ENCODE data around the gene GLB1L.
"Not testable (repeated sequence)": the region's sequence is repeated elsewhere in the genome, so short reads cannot be mapped to it uniquely, and the experiment has no call there.

The GLB1L gene

DNA sequence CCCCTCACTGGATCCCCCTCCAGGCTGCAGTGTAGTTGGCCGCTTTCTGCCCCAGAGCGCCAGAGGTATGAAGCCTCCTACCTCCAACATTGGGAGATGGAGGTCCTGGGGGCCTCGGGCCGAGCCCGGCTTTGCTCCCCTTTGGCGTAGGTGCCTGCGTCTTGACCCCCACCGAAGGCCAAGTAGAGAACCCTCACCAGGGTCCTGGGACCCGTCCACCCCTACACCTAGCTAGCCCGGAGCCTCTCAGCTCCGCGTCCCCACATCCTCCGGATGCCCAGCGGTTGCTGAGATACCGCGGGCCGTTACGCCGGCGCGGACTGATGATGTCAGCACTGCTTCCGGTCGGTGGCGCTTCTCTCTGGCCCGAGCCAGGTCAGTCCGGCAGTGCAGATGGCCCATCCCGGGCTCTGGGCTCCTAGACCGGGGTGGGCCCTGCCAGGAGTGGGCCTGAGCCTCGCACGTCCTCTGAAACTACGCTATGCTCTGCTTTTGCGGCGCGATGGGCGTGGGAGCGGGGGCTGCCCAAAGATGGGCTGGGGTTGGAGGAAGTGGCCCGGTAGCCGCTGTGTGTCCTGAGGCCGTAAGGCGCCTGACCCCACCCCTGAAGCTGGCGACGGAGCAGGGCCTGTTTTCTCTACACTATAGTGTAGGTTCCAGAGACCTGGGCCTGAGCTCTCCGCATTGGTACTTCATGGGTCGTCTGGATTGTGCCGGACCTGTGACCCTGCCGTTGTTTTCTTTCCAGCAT is at the start of gene GLB1L, which contains the start of gene STK16:
TSS of gene GLB1L (minus strand) at position 297 of the 751 bp plus-strand sequence. CDS start 1,871 bp downstream, outside the sequence.
TSS of gene STK16 (plus strand) at position 332 of the 751 bp plus-strand sequence. CDS start 521 bp downstream, outside the sequence.
- H3K4me1 Mint-ChIP-seq = peaks cover 42 to 53% of the 10 kb centered on the region in 2 donors
- peak within 1 kb of the TSS; percentile 96 for H3K27ac Mint-ChIP-seq
- no peaks in the 10 kb centered on the region for H3K9me3 Mint-ChIP-seq
- DNase-seq (peak; percentile 89), ATAC-seq (replicated peaks) (peak; percentile 77)
- no peaks in the 10 kb centered on the region for H3K27me3 Mint-ChIP-seq
- peaks cover 24 to 37% of the 10 kb centered on the region in 2 donors for H3K36me3 Mint-ChIP-seq
- H3K4me3 Mint-ChIP-seq = peak within 1 kb of the TSS; percentile 92

DNA sequence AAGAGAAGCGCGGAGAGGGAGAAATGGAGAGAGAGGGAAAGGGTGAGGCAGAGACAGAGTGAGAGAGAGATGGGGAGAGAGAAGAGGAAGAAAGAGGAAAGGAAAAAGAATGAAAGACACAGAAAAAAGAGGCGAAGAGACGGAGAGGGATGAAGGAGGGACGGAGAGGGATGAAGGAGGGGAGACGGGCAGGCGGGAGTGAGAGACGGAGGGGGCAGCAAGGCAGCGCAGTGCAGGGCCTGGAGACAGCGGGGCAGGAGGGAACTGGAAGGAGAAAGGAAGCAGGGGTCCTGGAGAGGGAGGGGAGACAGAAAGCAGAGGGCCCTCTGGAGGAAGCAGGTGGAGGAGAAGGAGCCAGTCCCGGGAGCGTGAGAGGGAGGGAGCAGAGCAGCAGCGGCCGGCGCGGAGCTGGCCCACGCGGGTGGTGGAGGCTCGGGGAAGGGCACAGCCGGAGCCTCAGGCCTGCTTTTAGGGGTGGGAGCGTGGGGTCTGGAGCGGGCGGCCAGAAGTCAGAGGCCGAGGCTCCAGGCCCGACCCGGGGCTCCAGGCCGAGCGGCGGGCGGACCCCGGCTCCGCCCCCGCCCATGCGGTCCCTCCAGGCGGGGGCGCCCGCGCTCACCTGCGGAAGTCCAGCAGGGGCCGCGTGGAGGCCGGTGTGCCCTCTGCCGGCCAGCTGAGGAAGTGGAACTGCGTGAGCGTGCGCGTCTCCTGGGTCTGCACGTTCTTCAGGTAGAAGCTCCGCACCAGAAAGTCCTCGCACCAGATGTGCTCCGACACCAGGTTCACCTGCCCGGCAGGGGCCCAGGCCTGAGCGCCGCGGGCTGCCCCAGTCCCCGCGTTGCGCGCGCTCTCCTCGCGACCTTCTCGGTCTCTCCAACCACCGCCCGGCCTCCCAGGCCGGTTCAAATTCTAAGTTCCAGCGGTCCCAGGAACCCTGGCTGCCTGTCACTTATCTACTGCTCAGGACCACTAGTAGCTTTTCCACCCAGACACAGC is 49.4 kb upstream of the GLB1L start:
- ATAC-seq (replicated peaks) (peak; percentile 85 to 89), DNase-seq (peak; percentile 87)
- Mint-ChIP-seq H3K36me3 (no peaks in the 10 kb centered on the region), H3K27me3 (peaks cover 5 to 8% of the 10 kb centered on the region in 2 donors), H3K27ac (peak overlapping the region; percentile 88), H3K4me3 (peak overlapping the region; percentile 82 to 87), H3K4me1 (peaks cover 14 to 17% of the 10 kb centered on the region in 2 donors), H3K9me3 (no peaks in the 10 kb centered on the region)

DNA sequence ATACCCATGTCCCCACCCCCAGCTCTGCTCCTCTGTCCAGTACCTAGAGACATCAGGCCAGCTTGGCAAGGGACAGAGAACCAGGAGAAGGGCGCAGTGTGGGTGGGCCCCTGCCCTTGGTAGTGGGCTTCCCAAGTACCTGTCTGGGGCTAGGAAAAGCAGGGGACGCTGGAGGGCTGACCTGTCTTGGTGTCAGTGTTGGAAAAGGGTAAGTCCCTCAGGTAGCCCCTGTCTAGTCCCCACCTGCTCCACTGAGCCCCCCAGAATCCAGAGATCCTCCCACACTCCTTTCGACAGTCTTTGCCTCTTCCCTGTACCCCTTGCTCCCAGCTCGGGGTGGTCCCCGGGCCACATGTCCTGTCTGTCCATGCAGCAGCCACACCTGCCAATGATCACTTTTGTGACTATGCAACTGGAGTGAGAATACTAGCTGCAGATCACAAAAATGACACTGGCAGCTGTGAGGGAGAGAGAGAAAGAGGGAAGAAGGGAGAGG is 48.5 kb upstream of the GLB1L start:
- H3K9me3 Mint-ChIP-seq = no peaks in the 10 kb centered on the region
- peak overlapping the region; percentile 84 for H3K27ac Mint-ChIP-seq
- peaks cover 0 to under 1% of the 10 kb centered on the region in 2 donors for H3K27me3 Mint-ChIP-seq
- no peak for ATAC-seq (replicated peaks)
- H3K36me3 Mint-ChIP-seq = no peaks in the 10 kb centered on the region
- DNase-seq = no peak
- H3K4me1 Mint-ChIP-seq = peaks cover 14 to 17% of the 10 kb centered on the region in 2 donors
- peak overlapping the region; percentile 78 to 87 for H3K4me3 Mint-ChIP-seq

DNA sequence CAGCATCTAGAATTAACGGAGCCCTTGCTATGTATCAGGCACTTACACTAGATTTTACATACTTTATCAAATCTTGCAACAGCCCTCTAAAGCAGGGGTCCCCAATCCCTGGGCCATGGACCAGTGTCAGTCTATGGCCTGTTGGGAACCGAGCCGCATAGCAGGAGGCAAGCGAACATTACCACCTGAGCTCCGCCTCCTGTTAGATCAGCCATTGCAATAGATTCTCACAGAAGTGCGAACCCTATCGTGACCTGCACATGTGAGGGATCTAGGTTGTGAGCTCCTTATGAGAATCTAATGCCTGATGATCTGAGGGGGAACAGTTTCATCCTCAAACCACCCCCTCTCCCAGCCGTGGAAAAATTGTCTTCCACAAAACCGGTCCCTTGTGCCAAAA is 47.4 kb upstream of the GLB1L start:
- ATAC-seq (replicated peaks) = no peak
- H3K27ac Mint-ChIP-seq = no peak overlapping the region
- no peaks in the 10 kb centered on the region for H3K36me3 Mint-ChIP-seq
- peaks cover 9 to 21% of the 10 kb centered on the region in 2 donors for H3K4me1 Mint-ChIP-seq
- no peaks in the 10 kb centered on the region for H3K9me3 Mint-ChIP-seq
- no peaks in the 10 kb centered on the region for H3K27me3 Mint-ChIP-seq
- no peak for DNase-seq
- H3K4me3 Mint-ChIP-seq = no peak overlapping the region

DNA sequence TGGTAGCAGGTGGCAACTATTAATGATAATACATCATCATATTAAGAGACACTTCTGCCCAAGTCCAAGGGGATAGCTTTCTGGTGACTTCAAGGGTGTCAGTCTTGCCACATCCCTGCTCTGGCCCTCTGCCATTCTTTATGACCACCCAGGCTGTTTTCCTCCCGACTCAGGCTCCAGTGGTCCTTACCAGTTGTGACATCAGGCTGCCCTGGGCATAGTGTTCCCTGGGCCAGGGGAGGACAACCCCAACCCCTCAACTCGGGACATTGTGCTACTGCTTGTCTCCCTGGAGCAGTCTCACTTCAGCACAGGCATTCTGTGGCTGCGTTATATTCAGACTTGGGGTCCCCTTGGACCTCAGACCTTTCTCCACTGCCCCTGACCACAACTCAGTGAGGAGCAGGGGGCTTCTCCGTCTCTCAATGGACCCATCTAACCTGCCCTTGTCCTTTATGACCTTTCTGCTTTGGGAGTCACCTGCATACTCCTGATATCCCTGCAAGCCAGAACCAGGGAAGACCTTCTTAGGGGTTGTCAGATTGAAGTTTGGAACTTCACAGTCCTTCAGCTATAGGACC is 46.8 kb upstream of the GLB1L start:
- no peaks in the 10 kb centered on the region for H3K9me3 Mint-ChIP-seq
- H3K4me3 Mint-ChIP-seq = no peak overlapping the region
- no peak overlapping the region for H3K27ac Mint-ChIP-seq
- DNase-seq = no peak
- H3K27me3 Mint-ChIP-seq = no peaks in the 10 kb centered on the region
- H3K4me1 Mint-ChIP-seq = peaks cover 9 to 24% of the 10 kb centered on the region in 2 donors
- H3K36me3 Mint-ChIP-seq = no peaks in the 10 kb centered on the region
- ATAC-seq (replicated peaks) = no peak

DNA sequence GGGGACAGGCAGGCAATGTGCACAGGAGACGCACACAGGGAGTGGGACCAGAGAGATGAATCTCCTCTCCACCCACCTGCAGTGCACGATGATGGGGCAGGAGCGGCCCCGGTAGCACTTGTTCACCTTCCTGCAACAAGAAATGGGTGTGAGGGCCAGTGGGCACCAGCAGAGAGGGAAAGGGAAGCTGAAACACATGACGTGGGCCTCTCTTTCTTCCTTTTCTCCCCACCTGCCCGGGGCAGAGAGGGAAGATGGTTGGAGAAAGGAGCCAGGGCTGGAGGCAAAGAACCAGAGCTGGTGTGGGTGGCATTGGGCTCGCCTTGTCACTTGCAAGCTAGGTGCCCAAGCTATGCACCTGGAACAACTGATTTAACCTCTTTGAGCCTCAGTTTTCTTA is 46.1 kb upstream of the GLB1L start:
- H3K4me3 Mint-ChIP-seq = no peak overlapping the region
- DNase-seq = no peak
- no peaks in the 10 kb centered on the region for H3K27me3 Mint-ChIP-seq
- peaks cover 9 to 27% of the 10 kb centered on the region in 2 donors for H3K4me1 Mint-ChIP-seq
- no peaks in the 10 kb centered on the region for H3K9me3 Mint-ChIP-seq
- H3K27ac Mint-ChIP-seq = no peak overlapping the region
- H3K36me3 Mint-ChIP-seq = peaks cover under 1 to 3% of the 10 kb centered on the region in 2 donors
- no peak for ATAC-seq (replicated peaks)

DNA sequence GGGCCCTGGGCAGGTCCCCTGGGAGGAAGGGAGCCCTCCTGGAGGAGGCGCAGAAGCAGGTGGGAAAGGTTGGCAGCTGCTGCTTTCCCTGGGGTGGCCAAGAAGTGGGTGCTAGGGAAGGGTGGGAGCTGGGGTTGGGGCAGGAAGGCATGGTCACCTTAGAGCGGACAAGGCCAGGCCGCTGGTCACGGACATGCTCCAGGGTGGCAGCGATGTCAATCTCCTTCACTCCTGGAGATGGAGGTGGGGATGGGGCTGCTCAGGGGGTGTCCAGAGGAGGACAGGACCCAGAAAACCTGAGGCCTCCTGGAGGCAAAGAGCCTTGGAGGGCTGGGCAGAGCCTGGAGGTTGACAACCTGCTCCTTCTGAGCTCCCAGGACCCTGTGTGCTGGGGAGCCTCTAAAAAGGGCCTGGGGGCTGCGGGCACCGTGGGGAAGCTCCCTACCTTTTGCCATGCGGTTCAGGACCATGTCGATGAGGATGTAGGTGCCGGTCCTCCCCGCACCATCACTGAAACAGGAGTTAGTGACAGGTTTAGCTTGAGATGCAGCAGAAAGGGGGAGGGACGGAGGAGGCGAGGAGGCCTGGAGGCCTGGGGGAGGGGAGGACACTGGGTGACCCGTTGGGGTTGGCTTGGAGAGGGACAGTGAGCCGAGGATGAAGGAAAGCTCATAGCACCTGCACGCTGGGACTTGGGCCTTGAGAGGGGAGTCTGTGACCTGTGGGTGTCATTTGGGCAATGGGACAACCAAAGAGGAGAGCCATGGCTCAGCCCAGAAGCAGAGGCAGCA is 45.3 kb upstream of the GLB1L start:
- Mint-ChIP-seq H3K27ac (no peak overlapping the region), H3K4me3 (no peak overlapping the region), H3K36me3 (peaks cover 4 to 7% of the 10 kb centered on the region in 2 donors), H3K4me1 (peaks cover 13 to 31% of the 10 kb centered on the region in 2 donors), H3K27me3 (no peaks in the 10 kb centered on the region), H3K9me3 (no peaks in the 10 kb centered on the region)
- no peak for ATAC-seq (replicated peaks)
- DNase-seq = no peak

DNA sequence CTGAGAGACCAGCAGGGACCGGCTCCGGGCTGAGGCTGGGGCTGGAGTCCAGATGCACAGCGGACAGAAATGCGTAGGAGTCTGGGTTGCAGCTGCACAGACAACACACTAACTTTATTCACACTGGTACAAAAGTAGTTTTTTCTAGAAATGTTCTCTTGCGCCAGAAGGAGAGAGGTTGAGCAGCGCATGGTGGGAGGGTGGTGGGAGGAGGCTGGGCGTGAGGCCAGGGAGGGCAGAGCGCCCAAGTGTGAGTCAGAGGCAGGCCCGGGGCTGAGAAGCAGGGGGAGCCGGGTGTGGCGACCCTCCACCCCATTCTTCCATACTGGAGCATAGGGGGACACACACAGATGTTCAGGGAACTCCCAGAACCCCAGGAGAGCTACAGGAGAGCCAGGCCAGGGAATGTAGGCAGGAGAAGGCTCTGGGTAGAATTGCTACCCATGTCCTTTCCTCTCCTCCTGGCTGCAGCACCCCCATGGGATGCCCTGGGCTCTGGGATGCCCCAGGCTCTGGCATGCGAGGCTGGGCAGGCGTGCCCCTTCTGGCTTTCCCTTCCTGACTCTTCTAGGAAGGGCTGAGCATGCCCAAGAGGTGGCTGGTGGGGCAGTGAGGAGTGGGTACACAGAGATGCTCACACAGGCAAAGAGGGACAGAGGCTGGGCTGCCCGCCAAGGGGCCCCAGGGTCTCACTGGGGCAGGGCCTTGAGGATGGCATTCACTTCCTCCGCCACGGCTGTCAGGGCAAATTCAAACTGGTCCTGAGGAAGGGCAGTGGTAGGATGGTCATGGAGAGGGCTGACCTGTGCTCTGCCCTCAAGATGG is 44.5 kb upstream of the GLB1L start:
- Mint-ChIP-seq H3K27ac (peak overlapping the region; percentile 47), H3K36me3 (peaks cover 4 to 12% of the 10 kb centered on the region in 2 donors), H3K9me3 (no peaks in the 10 kb centered on the region), H3K4me3 (no peak overlapping the region), H3K4me1 (peaks cover 11 to 31% of the 10 kb centered on the region in 2 donors), H3K27me3 (no peaks in the 10 kb centered on the region)
- ATAC-seq (replicated peaks) = no peak
- DNase-seq = no peak

DNA sequence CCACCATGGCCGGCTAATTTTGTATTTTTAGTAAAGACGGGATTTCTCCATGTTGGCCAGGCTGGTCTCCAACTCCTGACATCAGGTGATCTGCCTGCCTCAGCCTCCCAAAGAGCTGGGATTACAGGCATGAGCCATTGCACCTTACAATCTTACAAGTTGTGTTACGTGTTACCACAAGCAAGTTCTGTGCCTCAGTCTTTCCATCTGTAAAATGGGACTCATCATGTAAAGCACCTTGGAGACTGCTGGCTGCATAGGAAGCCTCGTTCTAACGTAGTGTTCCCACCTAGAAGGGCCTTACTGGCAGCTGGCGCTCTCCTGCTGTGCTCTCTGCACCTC is 43.9 kb upstream of the GLB1L start:
- H3K9me3 Mint-ChIP-seq = no peaks in the 10 kb centered on the region
- DNase-seq (no peak), ATAC-seq (replicated peaks) (no peak)
- H3K4me3 Mint-ChIP-seq = no peak overlapping the region
- no peaks in the 10 kb centered on the region for H3K27me3 Mint-ChIP-seq
- peaks cover 4 to 13% of the 10 kb centered on the region in 2 donors for H3K36me3 Mint-ChIP-seq
- H3K27ac Mint-ChIP-seq = peak overlapping the region; percentile 47
- H3K4me1 Mint-ChIP-seq = peaks cover 7 to 27% of the 10 kb centered on the region in 2 donors

DNA sequence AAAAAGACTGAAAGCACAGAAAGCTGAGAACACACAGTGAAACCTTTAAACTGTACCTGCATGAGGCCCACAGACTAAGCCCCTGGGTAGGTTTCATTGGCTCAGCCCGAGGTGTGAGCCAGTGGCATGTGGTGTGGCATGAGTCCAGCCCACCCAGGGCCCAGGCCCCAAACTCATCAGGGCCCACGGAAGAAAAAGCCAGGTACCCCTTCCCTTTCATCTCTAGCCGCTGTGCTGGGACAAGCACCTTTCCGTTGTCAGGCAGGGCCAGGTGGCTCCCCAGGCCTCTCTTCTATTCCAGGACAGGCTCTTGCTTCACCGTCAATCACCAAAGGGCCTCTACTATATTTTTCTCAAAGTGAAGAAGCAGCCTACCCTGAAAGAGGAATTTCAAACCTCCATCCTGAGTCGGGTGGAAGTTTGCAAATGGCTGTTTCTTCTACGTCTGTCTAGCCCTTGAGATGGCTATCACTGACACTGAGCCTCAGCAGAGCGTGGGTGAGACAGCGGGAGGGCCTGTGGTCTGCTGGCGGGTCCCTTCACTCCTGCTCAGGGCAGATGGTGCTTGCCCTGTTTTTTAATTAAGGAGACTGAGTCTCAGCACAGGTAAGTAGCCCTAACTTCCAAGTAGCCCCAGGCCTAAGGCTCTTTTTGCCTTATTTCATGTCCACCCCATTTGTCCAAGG is 42.5 kb upstream of the GLB1L start:
- H3K27me3 Mint-ChIP-seq = no peaks in the 10 kb centered on the region

DNA sequence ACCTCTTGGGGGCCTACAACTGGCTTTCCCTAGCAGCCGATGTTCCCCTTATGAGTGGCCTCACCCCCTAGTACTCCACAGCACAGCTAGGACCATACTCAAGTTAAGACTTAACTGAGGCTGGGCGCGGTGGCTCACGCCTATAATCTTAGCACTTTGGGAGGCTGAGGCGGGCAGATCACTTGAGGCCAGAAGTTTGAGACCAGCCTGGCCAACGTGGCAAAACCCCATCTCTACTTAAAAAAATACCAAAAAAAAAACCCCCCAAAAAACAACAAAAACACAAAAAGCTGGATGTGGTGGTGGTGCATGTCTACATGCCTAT is 41.8 kb upstream of the GLB1L start:
- H3K4me3 Mint-ChIP-seq; H3K9me3 Mint-ChIP-seq; H3K27ac Mint-ChIP-seq; ATAC-seq (replicated peaks); DNase-seq; H3K27me3 Mint-ChIP-seq: not testable (repeated sequence)
- H3K36me3 Mint-ChIP-seq = peaks cover 17 to 31% of the 10 kb centered on the region in 2 donors
- H3K4me1 Mint-ChIP-seq = peaks cover 11 to 32% of the 10 kb centered on the region in 2 donors

More for the DNA sequence above, 42.5 kb upstream of the GLB1L start:
- H3K9me3 Mint-ChIP-seq = no peaks in the 10 kb centered on the region
- H3K4me1 Mint-ChIP-seq = peaks cover 10 to 30% of the 10 kb centered on the region in 2 donors
- peak overlapping the region; percentile 54 for H3K27ac Mint-ChIP-seq
- H3K36me3 Mint-ChIP-seq = peaks cover 17 to 27% of the 10 kb centered on the region in 2 donors
- no peak overlapping the region for H3K4me3 Mint-ChIP-seq
- DNase-seq = no peak
- peak; percentile 22 to 26 for ATAC-seq (replicated peaks)

DNA sequence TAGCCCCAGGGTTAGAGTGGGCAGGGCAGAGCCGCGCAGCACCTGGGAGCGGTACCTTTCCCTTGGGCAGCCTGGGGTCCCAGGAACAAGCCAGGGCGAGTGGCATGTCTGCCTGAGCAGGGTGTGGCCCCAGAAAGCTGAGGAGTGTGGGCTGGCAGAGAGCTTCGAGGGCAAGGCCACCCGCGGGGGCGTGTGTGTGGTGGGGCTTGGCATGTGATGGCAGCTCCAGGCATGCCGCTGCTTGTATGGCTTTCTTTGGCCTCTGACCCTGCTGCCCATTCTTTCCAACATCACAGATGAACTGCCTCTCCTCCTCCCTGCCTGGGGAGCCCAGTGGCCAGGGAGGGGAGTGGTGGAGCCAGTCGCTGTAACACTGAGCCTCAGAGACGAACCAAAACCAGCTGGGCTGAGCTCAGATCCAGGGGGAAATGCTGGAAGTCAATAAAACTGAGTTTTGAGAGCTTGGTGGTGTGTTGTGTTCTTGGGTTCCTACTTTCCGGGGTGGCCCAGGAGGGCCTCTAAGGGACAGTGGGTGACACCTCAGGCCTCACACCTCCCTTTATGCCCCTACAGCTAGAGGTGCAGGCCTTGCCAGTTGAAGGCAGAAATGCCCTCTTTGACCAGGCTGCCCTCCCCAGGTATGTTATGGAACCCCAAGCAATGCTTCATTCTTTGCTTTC is 41.3 kb upstream of the GLB1L start:
- DNase-seq = no peak
- Mint-ChIP-seq H3K27ac (peak overlapping the region; percentile 47), H3K4me1 (peaks cover 11 to 36% of the 10 kb centered on the region in 2 donors)

More for the DNA sequence above, 41.3 kb upstream of the GLB1L start:
- no peak overlapping the region for H3K4me3 Mint-ChIP-seq
- H3K27me3 Mint-ChIP-seq = no peaks in the 10 kb centered on the region
- ATAC-seq (replicated peaks) = no peak
- H3K36me3 Mint-ChIP-seq = peaks cover 17 to 32% of the 10 kb centered on the region in 2 donors
- no peaks in the 10 kb centered on the region for H3K9me3 Mint-ChIP-seq
